GM13977 (cell line): ENCODE results near the gene TMEM98.

Experiments used
- DNase-seq: peaks from one replicate; pipeline ENCODE4 v3.0.0; 2012; ENCODE audit warnings: low spot score
- in situ Hi-C: fragments of 300-500 bp; cut with MboI; formaldehyde crosslinking; loops from one replicate; pipeline ENCODE4 v1.12.0; 2022; ENCODE audit warnings: low sequenced_read_pairs, low pct_unique_long_range_greater_than_20kb, mixed read lengths, inconsistent platforms; ENCODE audit not compliant: unreplicated experiment
- TF ChIP-seq, protein P1 (sequence below): IDR thresholded peaks from 2 replicates; pipeline ENCODE4 v1.5.1; 2012; ENCODE audit warnings: mild to moderate bottlenecking, control low read depth; ENCODE audit not compliant: insufficient read depth; ENCODE audit errors: extremely low read depth, missing control alignments

Gene TMEM98

DNA sequence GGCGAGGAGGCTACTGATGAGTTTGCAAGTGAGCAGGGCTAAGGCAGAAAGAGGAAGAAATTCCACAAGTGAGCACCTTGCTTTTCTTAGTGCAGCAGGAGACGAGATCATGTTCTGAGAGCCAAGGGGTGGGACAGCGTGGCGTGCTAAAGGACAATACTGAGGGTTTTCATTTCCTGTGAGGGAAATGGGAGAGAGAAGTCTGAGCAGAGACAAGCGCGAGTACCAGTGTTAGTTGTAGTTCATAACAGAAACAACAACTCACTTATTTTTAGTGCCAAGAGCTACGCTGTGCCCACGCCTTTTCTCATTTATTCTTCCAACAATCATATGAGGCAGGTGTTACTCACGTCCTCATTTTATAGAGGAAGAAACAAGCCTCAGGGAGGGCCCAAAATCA is 66.0 kb downstream of the TMEM98 start:
- TF ChIP-seq, protein P1, sequence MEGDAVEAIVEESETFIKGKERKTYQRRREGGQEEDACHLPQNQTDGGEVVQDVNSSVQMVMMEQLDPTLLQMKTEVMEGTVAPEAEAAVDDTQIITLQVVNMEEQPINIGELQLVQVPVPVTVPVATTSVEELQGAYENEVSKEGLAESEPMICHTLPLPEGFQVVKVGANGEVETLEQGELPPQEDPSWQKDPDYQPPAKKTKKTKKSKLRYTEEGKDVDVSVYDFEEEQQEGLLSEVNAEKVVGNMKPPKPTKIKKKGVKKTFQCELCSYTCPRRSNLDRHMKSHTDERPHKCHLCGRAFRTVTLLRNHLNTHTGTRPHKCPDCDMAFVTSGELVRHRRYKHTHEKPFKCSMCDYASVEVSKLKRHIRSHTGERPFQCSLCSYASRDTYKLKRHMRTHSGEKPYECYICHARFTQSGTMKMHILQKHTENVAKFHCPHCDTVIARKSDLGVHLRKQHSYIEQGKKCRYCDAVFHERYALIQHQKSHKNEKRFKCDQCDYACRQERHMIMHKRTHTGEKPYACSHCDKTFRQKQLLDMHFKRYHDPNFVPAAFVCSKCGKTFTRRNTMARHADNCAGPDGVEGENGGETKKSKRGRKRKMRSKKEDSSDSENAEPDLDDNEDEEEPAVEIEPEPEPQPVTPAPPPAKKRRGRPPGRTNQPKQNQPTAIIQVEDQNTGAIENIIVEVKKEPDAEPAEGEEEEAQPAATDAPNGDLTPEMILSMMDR: no peak
- no peak for DNase-seq
- in situ Hi-C loops: no loop called here
